HG03159 (cell line): Measurements from ENCODE around the gene FAM20B.
A peak's percentile ranks its signal among the peaks of the same experiment; 100 is the strongest.
"Not testable (repeated sequence)": the region's sequence is repeated elsewhere in the genome, so short reads cannot be mapped to it uniquely, and the experiment has no call there.

Experiments
- ATAC-seq: cut with Tn5 transposase; IDR thresholded peaks from one replicate; pipeline ENCODE4 v1.9.1; 2021; ENCODE audit warnings: mild to moderate bottlenecking, moderate library complexity; ENCODE audit not compliant: unreplicated experiment

The FAM20B gene

GRCh38 chr1:179021873-179022272 is 3.8 kb upstream of the FAM20B start:
- ATAC-seq: no peak

- ATAC-seq: no peak
Measured at GRCh38 chr1:179023946-179024650, 1.6 kb upstream of the FAM20B start.

DNA sequence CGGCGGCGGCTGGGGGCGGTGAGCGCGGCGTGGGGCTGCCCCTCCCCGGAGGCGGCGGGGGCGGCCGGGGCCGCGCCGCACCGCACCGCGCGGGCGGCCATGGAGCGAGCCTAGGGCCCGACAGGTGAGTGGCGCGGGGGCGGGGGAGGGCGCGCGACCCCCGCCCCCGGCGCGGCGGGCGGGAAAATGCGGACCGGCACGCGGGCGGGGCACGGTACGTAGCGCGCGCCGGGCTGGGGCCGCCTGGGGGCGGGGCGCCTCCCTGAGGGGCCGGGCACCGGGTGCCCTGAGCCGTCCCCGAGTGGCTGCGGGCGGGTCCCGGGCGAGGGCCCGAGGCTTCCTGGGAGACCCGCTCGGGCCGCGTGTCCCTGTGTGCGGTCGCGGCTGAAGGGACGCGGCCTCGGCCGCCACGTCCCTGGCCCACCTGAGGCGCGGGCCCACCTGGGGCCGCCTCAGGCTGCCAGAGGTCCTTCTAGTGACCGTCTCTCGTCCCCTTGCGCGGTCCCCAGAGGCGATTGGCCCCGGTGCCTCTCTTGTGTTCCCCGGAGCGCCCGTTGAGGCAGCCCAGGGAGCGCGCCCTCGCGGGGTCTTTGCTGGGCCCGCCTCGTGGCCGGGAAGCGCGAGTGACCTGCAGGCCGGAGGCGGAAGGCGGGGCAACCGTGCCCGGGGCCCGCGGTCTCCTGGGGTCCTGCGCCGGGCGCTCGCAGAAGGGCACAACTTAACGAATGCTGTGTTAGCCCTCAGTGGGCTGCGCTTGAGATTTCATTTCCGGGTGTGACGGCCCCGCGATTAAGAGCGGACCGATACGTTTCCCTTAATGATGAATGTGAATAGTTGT is 500 bp downstream of the FAM20B start:
- ATAC-seq: peak; percentile 70

DNA sequence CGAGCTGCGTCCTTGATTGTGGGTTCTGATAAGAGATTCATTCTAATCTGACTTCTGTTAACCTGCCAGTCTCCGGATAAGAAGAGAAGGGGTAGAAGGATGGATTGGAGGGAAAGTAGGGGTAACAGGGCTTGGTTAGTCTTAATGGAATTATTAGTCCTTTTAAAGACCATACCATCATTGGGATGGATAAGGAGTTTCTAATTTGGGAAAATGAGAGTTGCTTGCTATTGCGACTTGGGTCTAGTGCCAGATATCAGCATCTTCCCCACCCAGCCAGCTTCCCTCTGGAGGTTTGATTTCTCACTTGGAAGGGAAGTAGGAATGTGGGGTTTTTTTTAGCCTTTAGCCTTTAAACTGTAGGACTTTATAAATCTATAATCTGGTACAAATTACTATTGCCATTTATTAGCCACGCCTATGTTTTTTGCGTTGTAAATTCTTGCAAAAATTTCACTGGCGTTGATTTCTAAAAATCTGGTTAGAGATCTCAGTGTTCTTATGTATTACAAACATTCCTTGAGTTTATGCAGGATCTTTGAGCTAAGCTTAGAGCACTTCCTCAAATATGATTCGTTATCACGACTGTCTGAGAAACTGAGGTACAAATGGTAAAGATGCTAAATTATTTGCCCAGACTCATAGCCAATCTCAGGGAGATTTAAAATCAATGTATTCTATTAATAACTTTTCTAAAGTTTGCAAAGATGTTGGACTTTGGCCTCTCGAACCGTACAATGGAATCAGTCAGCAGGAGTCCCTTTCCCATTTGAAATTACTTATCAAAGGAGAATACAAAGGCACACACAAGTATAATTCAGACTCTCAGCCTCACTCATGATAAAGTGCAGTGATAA is 1.3 kb downstream of the FAM20B start:
- no peak for ATAC-seq

DNA sequence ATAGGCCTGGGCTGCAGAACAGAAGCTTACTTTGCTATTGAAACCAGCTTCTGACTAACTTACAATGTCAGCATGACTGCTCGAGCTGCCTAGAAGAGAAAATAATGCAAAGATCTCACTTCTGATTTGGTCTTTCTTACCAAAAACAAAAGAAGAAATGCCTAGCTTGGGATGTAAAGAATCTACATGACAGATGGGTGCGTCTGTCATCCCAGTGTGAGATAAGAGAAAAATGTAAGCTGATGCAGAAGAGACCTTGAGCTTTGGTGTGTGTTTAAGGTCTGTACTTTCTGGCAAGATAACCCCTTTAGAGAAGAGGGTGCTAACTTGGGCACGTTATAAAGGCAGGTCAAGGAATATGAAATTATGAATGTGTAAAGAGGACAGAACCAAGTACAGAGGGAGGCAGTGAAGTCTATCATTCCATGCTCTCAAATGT is 3.6 kb downstream of the FAM20B start:
- ATAC-seq: no peak

- no peak for ATAC-seq
Measured at GRCh38 chr1:179030130-179030529, 4.4 kb downstream of the FAM20B start.

- ATAC-seq: no peak
Measured at GRCh38 chr1:179030683-179031082, 5.0 kb downstream of the FAM20B start.

DNA sequence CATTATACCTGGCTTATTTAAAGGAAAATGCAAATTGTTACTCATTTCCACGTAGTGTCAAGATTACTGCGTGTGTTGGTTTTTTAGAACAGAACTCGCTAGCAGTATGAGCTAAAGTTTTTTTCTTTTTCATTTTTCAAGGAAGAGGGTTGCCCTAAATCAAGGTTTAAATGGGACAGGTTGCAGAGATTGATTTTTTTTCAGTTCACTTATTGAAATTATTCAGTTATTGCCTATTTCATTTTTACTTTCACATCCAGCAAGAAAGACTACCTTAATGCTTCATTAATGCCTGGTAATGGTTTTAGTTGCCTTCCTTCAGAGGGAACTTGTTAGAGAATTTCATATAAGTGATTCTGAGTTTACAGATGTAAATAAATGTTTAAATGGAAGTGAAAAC is 5.6 kb downstream of the FAM20B start:
- no peak for ATAC-seq

- no peak for ATAC-seq
Measured at GRCh38 chr1:179031855-179032513, 6.3 kb downstream of the FAM20B start.

- ATAC-seq: peak; percentile 84
Measured at GRCh38 chr1:179034720-179035119, 9.0 kb downstream of the FAM20B start.

DNA sequence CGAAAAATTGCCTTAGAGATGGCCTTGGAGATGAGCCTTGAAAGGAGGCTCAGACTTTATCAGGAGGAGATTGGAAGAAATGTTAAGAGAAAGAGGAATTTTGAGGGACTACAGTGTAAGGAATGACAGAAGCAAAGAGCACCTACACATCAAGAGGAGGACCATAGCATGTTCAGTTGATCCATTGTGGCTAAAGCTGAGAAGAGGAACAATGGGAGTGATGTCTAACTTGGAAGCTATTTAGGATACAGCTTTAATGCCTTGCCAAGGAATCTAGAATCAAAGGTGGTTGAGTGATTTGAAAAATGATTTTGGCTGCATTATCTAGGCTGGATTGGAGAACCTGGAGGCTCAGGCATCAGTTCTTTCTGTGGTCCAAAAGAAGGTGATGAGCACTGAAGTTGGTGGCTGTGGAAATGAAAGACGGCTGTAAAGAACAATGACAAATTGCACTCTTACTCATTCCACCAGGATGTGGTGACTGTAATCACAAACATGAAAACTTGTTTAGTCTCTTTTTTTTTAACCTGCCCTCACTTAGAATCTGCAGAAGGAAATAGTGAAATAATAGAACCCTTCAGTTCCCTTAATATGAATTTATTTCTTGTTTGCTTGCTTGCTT is 11.3 kb downstream of the FAM20B start:
- ATAC-seq: peak; percentile 54

DNA sequence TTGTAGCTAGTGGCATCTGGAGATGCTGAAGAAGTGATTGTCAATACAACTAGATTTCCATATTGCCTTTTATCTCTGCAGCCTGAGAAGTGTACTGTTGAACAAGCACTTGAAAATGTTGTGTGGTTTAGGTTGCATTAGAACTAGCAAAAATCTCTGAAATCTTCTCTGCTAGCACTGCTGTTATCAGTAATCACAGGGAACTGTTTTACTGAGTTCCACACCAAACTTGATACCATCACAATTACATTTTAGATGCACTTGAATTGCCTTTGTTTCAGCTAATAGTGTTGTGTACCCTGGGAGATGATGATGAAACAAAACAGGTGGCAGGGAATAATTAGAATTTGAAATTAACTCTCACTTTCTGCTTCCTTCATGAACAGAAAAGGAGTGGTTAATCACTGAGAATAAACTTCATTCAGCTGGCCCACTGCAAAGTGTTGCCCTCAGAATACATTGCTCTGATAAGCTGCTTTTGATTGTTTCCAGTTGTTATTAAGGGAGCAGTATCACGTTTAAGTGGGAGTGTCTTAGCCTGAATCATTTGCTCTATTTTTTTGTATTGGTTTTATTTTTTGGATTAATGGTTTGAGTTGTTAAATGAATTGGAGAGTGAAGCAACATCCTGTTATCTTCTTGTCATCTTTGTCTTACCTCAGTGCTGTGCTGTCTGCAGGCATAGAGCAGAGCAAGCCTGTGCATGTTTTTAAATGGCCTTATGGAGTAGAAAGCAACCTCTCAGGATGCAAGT is 13.0 kb downstream of the FAM20B start:
- no peak for ATAC-seq

DNA sequence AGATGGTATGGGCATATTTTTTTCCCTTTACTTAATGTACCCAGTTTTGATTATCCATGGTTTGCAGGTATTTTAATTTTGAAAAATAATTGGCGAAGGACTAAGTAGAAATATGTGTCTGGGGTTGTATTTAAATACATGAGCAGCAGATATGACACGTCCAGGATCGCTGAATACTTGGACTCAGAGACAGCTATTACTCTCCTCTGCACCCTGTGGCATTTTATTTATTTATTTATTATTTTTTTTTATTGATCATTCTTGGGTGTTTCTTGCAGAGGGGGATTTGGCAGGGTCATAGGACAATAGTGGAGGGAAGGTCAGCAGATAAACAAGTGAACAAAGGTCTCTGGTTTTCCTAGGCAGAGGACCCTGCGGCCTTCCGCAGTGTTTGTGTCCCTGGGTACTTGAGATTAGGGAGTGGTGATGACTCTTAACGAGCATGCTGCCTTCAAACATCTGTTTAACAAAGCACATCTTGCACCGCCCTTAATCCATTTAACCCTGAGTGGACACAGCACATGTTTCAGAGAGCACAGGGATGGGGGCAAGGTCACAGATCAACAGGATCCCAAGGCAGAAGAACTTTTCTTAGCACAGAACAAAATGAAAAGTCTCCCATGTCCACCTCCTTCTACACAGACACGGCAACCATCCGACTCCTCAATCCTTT is 13.9 kb downstream of the FAM20B start:
- not testable (repeated sequence) for ATAC-seq

- ATAC-seq: not testable (repeated sequence)
Measured at GRCh38 chr1:179040175-179040551, 14.5 kb downstream of the FAM20B start.

- ATAC-seq: no peak
Measured at GRCh38 chr1:179042087-179042486, 16.4 kb downstream of the FAM20B start.

DNA sequence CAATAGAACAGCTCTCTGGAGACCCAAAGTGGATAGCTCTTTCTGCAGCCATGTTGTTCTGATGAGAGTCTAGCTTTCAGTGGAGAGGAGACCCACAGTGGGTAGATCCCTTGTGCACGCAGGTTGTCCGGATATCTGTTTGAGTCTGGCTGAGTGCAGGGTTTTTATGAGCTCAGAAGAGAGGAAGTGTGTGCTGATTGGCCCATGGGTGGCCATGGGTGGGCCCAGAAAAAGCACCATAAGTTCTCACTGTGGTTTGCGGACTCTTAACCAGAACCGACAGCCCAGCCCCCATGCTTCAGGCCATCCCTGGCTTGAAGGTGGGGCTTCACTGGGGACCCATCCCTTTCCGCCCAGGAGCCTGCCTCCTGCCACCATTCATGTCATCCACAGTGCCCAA is 17.0 kb downstream of the FAM20B start:
- ATAC-seq: no peak

DNA sequence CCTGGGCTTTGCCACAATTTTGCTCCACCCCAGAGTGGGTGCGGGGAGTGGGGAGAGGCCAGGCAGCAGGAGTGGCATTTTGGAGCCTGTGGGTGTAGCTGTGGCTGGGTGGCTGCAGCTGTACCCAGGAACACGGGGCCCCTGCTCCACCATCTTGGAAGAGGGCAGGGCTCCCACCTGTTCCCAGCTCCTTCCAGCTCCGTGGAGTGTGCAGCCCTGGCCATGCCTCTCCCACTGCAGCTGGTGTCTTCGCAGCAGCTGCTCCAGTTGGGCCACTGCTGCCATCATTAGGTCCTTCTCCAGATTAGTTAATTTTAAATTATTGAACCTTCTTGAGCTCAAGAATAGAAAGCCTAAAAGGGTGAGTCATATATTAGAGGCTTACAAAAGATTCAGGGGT is 17.6 kb downstream of the FAM20B start:
- ATAC-seq: no peak

DNA sequence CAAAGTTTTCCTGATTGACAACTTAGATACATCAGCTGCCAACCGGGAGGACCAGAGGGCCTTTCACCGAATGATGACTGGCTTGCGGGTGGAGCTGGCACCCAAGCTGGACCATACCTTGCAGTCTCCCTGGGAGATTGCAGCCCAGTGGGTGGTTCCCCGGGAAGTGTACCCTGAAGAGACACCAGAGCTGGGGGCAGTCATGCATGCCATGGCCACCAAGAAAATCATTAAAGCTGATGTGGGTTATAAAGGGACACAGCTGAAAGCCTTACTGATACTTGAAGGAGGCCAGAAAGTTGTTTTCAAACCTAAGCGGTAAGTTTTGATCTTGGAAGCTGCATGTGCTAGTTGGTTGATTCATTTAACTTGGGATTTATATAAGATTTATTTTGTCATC is 18.2 kb downstream of the FAM20B start:
- no peak for ATAC-seq
